ENCODE measurements around the gene DMRTA2.
"Not testable (repeated sequence)": the region's sequence is repeated elsewhere in the genome, so short reads cannot be mapped to it uniquely, and the experiment has no call there.

The DMRTA2 gene

GRCh38 chr1:50393522-50394120 is 29.6 kb downstream of the DMRTA2 start:
- no peak for FAIRE-seq
- DNase-seq (ENCODE audit: low spot score), result no peak

- FAIRE-seq, result not testable (repeated sequence)
Measured at GRCh38 chr1:50381551-50381950, 41.7 kb downstream of the DMRTA2 start.

GRCh38 chr1:50378770-50379169 is 44.5 kb downstream of the DMRTA2 start:
- DNase-seq (ENCODE audit: low spot score) (no peak), FAIRE-seq (no peak)

More at GRCh38 chr1:50381551-50381950, 41.7 kb downstream of the DMRTA2 start:
- DNase-seq (ENCODE audit: low spot score), result not testable (repeated sequence)

- FAIRE-seq, result no peak
Measured at GRCh38 chr1:50373532-50373931, 49.7 kb downstream of the DMRTA2 start.

DNA sequence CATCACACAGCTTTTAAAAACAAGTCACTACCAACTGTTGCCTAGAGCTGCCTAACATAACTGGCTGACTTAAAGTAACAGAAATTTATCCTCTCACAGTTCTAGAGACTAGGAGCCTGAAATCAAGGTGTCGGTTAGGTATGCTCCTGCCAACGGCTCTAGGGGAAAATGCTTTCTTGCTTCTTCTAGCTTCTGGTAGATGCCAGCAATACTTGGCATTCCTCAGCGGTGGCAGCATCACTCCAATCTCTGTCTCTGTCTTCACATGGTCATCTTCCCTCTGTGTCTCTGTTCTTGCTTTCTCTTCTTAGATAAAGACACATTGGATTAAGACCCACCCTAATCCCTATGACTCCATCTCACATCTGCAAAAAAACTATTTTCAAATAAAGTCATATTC is 51.5 kb downstream of the DMRTA2 start:
- no peak for DNase-seq (ENCODE audit: low spot score)
- FAIRE-seq, result no peak

More at GRCh38 chr1:50373532-50373931, 49.7 kb downstream of the DMRTA2 start:
- DNase-seq (ENCODE audit: low spot score), result no peak

GRCh38 chr1:50369830-50370229 is 53.4 kb downstream of the DMRTA2 start:
- DNase-seq (ENCODE audit: low spot score) (no peak), FAIRE-seq (no peak)

DNA sequence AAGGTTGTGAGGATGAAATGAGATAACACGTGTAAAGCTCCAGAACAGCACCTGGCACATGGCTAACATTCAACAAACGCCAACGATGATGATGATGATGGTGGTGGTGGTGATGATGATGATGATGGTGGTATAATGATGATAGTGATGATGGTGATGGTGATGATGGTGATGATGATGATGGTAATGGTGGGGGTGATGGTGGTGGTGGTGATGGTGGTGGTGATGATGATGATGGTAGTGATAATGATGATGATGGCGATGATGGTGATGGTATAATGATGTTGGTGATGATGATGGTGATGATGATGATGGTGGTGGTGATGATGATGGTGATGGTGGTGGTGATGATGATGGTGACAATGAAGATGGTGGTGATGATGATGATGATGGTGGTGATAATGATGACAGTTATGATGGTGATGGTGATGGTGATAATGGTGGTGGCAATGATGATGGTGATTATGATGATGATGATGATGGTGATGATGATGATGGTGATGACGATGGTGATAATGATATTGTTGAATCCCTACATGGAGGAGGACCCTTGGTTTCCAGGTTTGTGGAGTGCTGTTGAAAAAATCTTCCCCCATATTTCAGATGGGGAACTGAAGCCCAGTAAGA is 54.1 kb downstream of the DMRTA2 start:
- DNase-seq (ENCODE audit: low spot score) (no peak), FAIRE-seq (peak; percentile 100)

- no peak for FAIRE-seq
Measured at GRCh38 chr1:50368179-50369007, 54.9 kb downstream of the DMRTA2 start.

More at GRCh38 chr1:50368179-50369007, 54.9 kb downstream of the DMRTA2 start:
- peak; percentile 58 for DNase-seq (ENCODE audit: low spot score)
